Left ventricle myocardium inferior (tissue), 1 donor: Measurements from ENCODE around the gene ZNF648. TPM values are rescaled to one million over a fixed set of nuclear protein-coding genes. Genes with fewer than 3 reads are reported as not detected.
"Not testable (repeated sequence)": the region's sequence is repeated elsewhere in the genome, so short reads cannot be mapped to it uniquely, and the experiment has no call there.

Source experiments
- DNase-seq: peaks from one replicate; pipeline ENCODE4 v3.0.0-alpha.2; 2020
- H3K27ac ChIP-seq: fragments of 200-600 bp; replicated peaks from 2 replicates; pipeline ENCODE4 v1.8.0; 2021
- H3K27me3 ChIP-seq: fragments of 200-600 bp; 2 replicates; pipeline ENCODE4 v1.8.0; 2021; ENCODE audit warnings: low read depth
- H3K36me3 ChIP-seq: fragments of 200-600 bp; 2 replicates; pipeline ENCODE4 v1.8.0; 2021
- H3K4me1 ChIP-seq: fragments of 200-600 bp; 2 replicates; pipeline ENCODE4 v1.8.0; 2021
- H3K4me3 ChIP-seq: fragments of 200-600 bp; 2 replicates; pipeline ENCODE4 v1.8.0; 2021; ENCODE audit warnings: mild to moderate bottlenecking, moderate library complexity
- H3K9me3 ChIP-seq: fragments of 200-600 bp; replicated peaks from 2 replicates; pipeline ENCODE4 v1.8.0; 2021
- intact Hi-C: fragments of 100-400 bp; cut with micrococcal nuclease; formaldehyde crosslinking; loops from one replicate; pipeline ENCODE4 v1.11.0; 2022
- total RNA-seq: library from RNA; stranded (reverse); fragmentation: NEBNext Ultra II Directional; extraction: Animal tissue kit (Norgen Biotek cat#: 25700); gene quantifications from one replicate; pipeline ENCODE4 v1.2.1, GENCODE V29; 2021
- TF ChIP-seq, protein P1 (sequence below): fragments of 200-600 bp; IDR thresholded peaks from 2 replicates; pipeline ENCODE4 v1.8.0; 2021; ENCODE audit warnings: antibody characterized with exemption, mild to moderate bottlenecking, borderline replicate concordance
- donor health status: DM: no; HTN: yes; CAD: no; lungs with severe emphysema.

ZNF648 gene
- total RNA-seq, 1 donor from 2014 or later = not detected

DNA sequence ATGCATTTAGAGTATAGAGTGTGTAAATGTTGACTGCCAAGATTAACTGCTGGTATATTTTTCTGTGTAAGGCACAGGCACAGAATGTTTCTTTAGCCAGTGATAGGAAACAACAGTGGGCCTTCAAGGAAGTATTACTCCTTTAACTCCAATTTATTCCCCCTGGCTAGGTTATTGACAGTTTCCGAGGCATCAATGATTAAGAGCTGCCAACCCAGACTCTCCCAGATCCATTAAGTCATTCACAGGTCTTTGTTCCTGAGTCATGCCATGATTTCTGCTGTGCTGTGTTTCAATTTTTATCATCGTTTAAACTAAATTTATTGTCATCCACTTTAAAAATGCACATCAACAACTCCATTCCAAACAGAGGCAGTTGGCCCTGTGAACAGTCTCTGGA lies 9.2 kb downstream of the ZNF648 start:
- intact Hi-C loops = no loop called here
- H3K9me3 ChIP-seq = no peaks in the 10 kb centered on the region
- no peak overlapping the region for H3K27ac ChIP-seq
- peaks cover 39% of the 10 kb centered on the region for H3K27me3 ChIP-seq
- peaks cover 9% of the 10 kb centered on the region for H3K4me1 ChIP-seq
- no peak for DNase-seq
- TF ChIP-seq, protein P1, sequence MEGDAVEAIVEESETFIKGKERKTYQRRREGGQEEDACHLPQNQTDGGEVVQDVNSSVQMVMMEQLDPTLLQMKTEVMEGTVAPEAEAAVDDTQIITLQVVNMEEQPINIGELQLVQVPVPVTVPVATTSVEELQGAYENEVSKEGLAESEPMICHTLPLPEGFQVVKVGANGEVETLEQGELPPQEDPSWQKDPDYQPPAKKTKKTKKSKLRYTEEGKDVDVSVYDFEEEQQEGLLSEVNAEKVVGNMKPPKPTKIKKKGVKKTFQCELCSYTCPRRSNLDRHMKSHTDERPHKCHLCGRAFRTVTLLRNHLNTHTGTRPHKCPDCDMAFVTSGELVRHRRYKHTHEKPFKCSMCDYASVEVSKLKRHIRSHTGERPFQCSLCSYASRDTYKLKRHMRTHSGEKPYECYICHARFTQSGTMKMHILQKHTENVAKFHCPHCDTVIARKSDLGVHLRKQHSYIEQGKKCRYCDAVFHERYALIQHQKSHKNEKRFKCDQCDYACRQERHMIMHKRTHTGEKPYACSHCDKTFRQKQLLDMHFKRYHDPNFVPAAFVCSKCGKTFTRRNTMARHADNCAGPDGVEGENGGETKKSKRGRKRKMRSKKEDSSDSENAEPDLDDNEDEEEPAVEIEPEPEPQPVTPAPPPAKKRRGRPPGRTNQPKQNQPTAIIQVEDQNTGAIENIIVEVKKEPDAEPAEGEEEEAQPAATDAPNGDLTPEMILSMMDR = no peak
- H3K36me3 ChIP-seq = no peaks in the 10 kb centered on the region
- no peak overlapping the region for H3K4me3 ChIP-seq

DNA sequence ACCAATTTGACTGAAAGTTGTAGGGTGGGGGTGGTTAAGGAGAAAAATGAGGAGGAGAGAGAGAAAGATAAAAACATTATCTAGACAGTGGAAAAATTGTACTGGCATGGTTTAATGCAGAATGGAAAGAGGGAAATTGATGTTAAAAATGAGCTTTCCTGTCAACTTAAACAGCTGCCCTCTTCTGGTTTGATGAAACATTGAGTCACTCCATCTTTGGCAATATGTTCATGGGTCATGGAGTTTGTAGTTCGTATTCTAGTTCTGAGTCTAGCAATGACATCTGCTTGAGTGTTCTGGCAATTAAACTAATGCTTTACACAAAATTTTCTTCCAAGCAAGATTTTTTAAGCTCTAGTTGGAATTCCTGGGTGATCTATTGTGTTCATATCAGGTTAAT lies 9.6 kb downstream of the ZNF648 start:
- peaks cover 34% of the 10 kb centered on the region for H3K27me3 ChIP-seq
- H3K9me3 ChIP-seq = no peaks in the 10 kb centered on the region
- H3K4me1 ChIP-seq = peaks cover 7% of the 10 kb centered on the region
- no peak overlapping the region for H3K27ac ChIP-seq
- H3K4me3 ChIP-seq = no peak overlapping the region
- intact Hi-C loops = no loop called here
- DNase-seq = no peak
- no peaks in the 10 kb centered on the region for H3K36me3 ChIP-seq
- TF ChIP-seq, protein P1 = no peak

GRCh38 chr1:182050481-182051448 lies 10.7 kb downstream of the ZNF648 start:
- no peak overlapping the region for H3K27ac ChIP-seq
- no peaks in the 10 kb centered on the region for H3K4me1 ChIP-seq
- no peak for DNase-seq
- TF ChIP-seq, protein P1 = no peak
- no peak overlapping the region for H3K4me3 ChIP-seq
- intact Hi-C loops = no loop called here
- peaks cover 23% of the 10 kb centered on the region for H3K27me3 ChIP-seq
- peaks cover 10% of the 10 kb centered on the region for H3K9me3 ChIP-seq
- no peaks in the 10 kb centered on the region for H3K36me3 ChIP-seq

DNA sequence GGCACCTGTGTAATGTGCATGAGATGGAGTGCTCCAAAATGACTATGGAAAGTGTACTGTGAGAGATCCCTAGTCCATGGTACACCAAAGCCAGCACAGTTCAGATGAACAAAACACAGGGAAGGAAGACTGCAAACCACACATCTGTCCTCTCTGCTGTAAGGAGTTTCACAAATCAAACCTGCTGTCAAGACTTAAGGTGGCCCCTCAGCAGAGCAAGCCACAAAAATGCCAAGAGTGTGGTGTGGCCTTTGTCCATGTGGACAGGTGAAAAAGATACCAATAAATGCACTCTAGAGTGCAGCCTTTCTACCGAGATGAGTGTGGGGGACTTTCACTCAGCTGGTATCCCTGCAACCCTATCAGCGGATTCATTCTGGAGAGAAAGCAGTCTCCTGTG lies 12.9 kb downstream of the ZNF648 start:
- Histone ChIP-seq H3K9me3 (peaks cover 23% of the 10 kb centered on the region), H3K27me3 (peaks cover 4% of the 10 kb centered on the region), H3K4me1 (no peaks in the 10 kb centered on the region), H3K36me3 (no peaks in the 10 kb centered on the region), H3K27ac (no peak overlapping the region), H3K4me3 (no peak overlapping the region)
- TF ChIP-seq, protein P1 = no peak
- no peak for DNase-seq
- intact Hi-C loops = no loop called here

- DNase-seq = no peak
- Histone ChIP-seq H3K36me3 (no peaks in the 10 kb centered on the region), H3K27ac (no peak overlapping the region), H3K4me1 (no peaks in the 10 kb centered on the region), H3K4me3 (no peak overlapping the region), H3K27me3 (peaks cover 4% of the 10 kb centered on the region), H3K9me3 (peaks cover 23% of the 10 kb centered on the region)
- TF ChIP-seq, protein P1 = no peak
- intact Hi-C loops = no loop called here
These were observed 14.7 kb downstream of the ZNF648 start for GRCh38 chr1:182046763-182047162.

- H3K36me3 ChIP-seq, H3K27me3 ChIP-seq, H3K4me1 ChIP-seq, intact Hi-C loops, DNase-seq, H3K27ac ChIP-seq, H3K4me3 ChIP-seq: not testable (repeated sequence)
- H3K9me3 ChIP-seq = peaks cover 23% of the 10 kb centered on the region
These were observed 16.0 kb downstream of the ZNF648 start for GRCh38 chr1:182045481-182045880.
